RWPE2 (cell line): Measurements from ENCODE around the gene ANKRD28.

Source experiments
- ATAC-seq: fragments of 200-7000 bp; cut with Tn5 transposase; 3 replicates; pipeline ENCODE4 v1.9.1; 2021; ENCODE audit warnings: low read depth
- DNase-seq: peaks from one replicate; pipeline ENCODE4 v3.0.0-alpha.2; 2020; ENCODE audit warnings: low spot score
- H3K27ac ChIP-seq: fragments of 450-650 bp; 2 replicates; pipeline ENCODE4 v1.5.1; 2017; ENCODE audit warnings: mild to moderate bottlenecking; ENCODE audit not compliant: poor library complexity, severe bottlenecking
- H3K27me3 ChIP-seq: fragments of 250-450 bp; sonication (Bioruptor Pico); 2 replicates; pipeline ENCODE4 v1.5.1; 2021; ENCODE audit warnings: mild to moderate bottlenecking, moderate library complexity; ENCODE audit not compliant: insufficient read depth, poor library complexity, severe bottlenecking
- H3K36me3 ChIP-seq: fragments of 250-450 bp; sonication (Bioruptor Pico); 2 replicates; pipeline ENCODE4 v1.5.1; 2020; ENCODE audit warnings: low read depth, mild to moderate bottlenecking, moderate library complexity
- H3K4me1 ChIP-seq: fragments of 250-450 bp; sonication (Bioruptor Pico); 2 replicates; pipeline ENCODE4 v1.5.1; 2021; ENCODE audit warnings: mild to moderate bottlenecking, moderate library complexity; ENCODE audit not compliant: insufficient read depth, poor library complexity, severe bottlenecking
- H3K4me3 ChIP-seq: fragments of 250-450 bp; sonication (Bioruptor Pico); 2 replicates; pipeline ENCODE4 v1.5.1; 2021; ENCODE audit warnings: mild to moderate bottlenecking, moderate library complexity; ENCODE audit not compliant: severe bottlenecking
- H3K9me3 ChIP-seq: fragments of 250-450 bp; sonication (Bioruptor Pico); 2 replicates; pipeline ENCODE4 v1.5.1; 2021; ENCODE audit warnings: mild to moderate bottlenecking, moderate library complexity; ENCODE audit not compliant: severe bottlenecking
- TF ChIP-seq, protein P1 (sequence below): fragments of 450-650 bp; IDR thresholded peaks from one replicate; pipeline ENCODE4 v1.5.1; 2017; ENCODE audit warnings: mild to moderate bottlenecking, moderate library complexity; ENCODE audit not compliant: poor library complexity, severe bottlenecking

ANKRD28 gene

DNA sequence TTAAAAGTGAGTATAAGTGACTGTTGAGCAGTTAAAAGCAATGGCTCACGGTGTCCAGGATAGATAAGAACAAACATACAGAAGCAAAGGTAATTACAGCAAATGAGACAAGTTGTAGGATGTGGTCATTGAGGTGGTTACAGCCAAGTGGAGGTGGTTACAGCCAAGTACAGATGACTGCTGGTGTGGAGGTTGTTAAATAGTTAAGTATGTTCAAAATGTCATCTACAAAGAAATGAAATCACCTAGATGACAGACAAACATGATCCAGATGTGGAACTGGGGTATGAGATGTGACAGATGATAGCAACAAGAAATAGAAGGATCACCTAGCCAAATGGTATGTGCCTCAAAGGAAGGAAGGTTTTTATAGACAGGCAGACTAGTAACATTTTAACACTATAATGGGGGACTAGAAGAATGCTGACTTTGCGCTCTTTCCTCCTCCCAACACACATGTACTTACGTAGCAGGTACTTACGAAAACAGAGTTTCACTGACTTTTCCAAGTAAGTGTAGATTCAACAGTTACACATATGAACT, 6.8 kb upstream of the ANKRD28 start:
- 0 out of 2 replicates have a peak, but pooled peaks cover 3% of the 10 kb centered on the region for H3K36me3 ChIP-seq
- no peak for DNase-seq
- peaks cover 49% of the 10 kb centered on the region for H3K4me1 ChIP-seq
- H3K27me3 ChIP-seq = no peaks in the 10 kb centered on the region
- peak overlapping the region; percentile 66 for H3K27ac ChIP-seq
- no peaks in the 10 kb centered on the region for H3K9me3 ChIP-seq
- ATAC-seq = peak; percentile 19; the same call in 1 of the 3 replicates
- H3K4me3 ChIP-seq = no peak overlapping the region
- TF ChIP-seq, protein P1, sequence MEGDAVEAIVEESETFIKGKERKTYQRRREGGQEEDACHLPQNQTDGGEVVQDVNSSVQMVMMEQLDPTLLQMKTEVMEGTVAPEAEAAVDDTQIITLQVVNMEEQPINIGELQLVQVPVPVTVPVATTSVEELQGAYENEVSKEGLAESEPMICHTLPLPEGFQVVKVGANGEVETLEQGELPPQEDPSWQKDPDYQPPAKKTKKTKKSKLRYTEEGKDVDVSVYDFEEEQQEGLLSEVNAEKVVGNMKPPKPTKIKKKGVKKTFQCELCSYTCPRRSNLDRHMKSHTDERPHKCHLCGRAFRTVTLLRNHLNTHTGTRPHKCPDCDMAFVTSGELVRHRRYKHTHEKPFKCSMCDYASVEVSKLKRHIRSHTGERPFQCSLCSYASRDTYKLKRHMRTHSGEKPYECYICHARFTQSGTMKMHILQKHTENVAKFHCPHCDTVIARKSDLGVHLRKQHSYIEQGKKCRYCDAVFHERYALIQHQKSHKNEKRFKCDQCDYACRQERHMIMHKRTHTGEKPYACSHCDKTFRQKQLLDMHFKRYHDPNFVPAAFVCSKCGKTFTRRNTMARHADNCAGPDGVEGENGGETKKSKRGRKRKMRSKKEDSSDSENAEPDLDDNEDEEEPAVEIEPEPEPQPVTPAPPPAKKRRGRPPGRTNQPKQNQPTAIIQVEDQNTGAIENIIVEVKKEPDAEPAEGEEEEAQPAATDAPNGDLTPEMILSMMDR = no peak

DNA sequence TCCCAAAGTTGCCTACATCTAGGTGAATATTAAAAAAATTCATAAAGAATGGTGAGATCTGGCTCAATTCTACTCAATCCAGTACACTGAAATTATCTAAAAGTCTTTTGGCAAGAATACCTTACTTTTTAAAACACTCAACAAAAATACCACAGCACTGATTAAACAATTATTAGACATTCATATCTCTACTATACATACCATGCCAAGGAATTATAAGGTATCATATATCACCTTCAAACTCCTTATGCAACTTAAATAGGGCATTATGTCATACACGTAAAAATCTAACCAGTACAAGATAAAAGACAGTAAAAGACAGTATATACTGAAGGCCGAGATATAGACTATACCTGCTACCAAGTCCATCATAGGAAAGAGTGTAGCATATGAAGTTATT, 6.1 kb upstream of the ANKRD28 start:
- ATAC-seq (peak; percentile 86), DNase-seq (no peak)
- TF ChIP-seq, protein P1 = no peak
- H3K9me3 ChIP-seq = no peaks in the 10 kb centered on the region
- H3K27ac ChIP-seq = peak overlapping the region; percentile 66
- H3K4me1 ChIP-seq = peaks cover 56% of the 10 kb centered on the region
- H3K27me3 ChIP-seq = no peaks in the 10 kb centered on the region
- 0 out of 2 replicates have a peak, but pooled peaks cover 3% of the 10 kb centered on the region for H3K36me3 ChIP-seq
- no peak overlapping the region for H3K4me3 ChIP-seq

DNA sequence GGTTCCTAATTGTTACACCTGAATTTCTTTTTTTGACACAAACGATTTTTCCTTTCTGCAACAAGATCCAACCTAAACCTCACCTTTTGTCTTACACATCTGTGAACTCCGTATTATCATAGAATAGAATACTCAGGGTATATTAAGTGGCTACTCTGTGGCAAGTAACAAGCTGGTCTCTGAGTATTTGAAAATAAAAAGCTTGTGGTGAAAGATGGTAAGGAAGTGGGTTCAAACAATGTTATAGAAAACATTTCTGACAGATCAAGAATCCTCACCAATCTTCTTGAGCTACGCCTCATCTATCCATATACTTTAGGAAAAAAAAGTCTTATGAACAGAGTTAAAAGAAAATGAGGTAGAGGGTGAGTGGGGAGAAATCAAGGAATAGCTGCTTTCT, 3.5 kb upstream of the ANKRD28 start:
- Histone ChIP-seq H3K4me3 (no peak overlapping the region), H3K36me3 (0 out of 2 replicates have a peak, but pooled peaks cover 3% of the 10 kb centered on the region), H3K27ac (peak overlapping the region; percentile 14), H3K9me3 (no peaks in the 10 kb centered on the region), H3K27me3 (no peaks in the 10 kb centered on the region), H3K4me1 (peaks cover 61% of the 10 kb centered on the region)
- TF ChIP-seq, protein P1 = no peak
- ATAC-seq (no peak), DNase-seq (no peak)

DNA sequence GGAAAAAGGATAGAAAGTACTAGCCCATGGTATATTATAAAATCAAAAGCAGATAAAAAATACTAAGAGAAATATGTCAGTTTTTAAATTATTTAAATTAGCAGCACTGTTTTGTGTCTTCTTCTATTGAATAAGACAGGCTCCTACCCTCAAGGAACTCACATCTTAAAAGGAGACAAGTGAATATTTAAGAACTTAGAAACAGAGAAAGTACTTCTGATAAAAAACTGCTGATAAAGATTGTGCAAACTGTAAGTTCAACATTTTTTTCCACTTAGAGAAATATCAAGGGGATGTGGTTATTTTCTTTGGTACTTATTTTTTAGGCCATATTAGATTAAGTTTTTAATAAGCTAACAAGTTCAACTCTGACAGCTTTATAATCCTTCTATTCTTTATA, 3.0 kb upstream of the ANKRD28 start:
- Histone ChIP-seq H3K9me3 (no peaks in the 10 kb centered on the region), H3K27me3 (no peaks in the 10 kb centered on the region), H3K4me3 (no peak overlapping the region), H3K36me3 (0 out of 2 replicates have a peak, but pooled peaks cover 3% of the 10 kb centered on the region), H3K4me1 (peaks cover 60% of the 10 kb centered on the region), H3K27ac (peak overlapping the region; percentile 14)
- ATAC-seq = no peak
- DNase-seq = no peak
- TF ChIP-seq, protein P1 = no peak

DNA sequence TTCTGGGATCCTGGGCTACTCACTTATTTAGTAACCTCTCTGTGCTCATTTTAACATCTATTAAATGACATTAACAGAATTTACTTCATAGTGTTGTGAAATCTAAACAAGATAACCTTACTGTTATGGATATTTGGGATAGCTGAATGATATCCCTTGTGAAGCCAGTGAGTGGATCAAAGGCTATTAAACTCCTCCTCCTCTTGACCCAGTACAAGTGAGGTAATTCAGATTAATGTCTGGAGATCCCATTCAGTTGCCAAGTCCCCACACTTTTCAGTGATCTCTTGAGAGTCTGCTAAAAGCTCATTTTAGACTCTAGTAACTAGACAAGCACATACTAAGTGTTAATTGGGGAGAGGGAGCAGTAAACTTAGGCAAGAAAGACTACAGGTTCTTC, 2.5 kb upstream of the ANKRD28 start:
- DNase-seq (no peak), ATAC-seq (no peak)
- Histone ChIP-seq H3K27ac (peak overlapping the region; percentile 14), H3K9me3 (no peaks in the 10 kb centered on the region), H3K36me3 (0 out of 2 replicates have a peak, but pooled peaks cover 3% of the 10 kb centered on the region), H3K4me3 (no peak overlapping the region), H3K27me3 (no peaks in the 10 kb centered on the region), H3K4me1 (peaks cover 60% of the 10 kb centered on the region)
- TF ChIP-seq, protein P1 = no peak
